DOHH2 (cell line): ENCODE results near the gene PLEKHA3.
A peak's percentile ranks its signal among the peaks of the same experiment; 100 is the strongest.

ENCODE experiments used
- H3F3A ChIP-seq: fragments of 200-600 bp; sonication (generic), shearing (Covaris generic); 2 replicates; pipeline ENCODE4 v1.6.0; 2016; ENCODE audit warnings: antibody characterized with exemption, mild to moderate bottlenecking; ENCODE audit not compliant: control insufficient read depth, insufficient read depth
- H3K27ac ChIP-seq: fragments of 200-600 bp; sonication (generic); 2 replicates; pipeline ENCODE4 v1.5.1; 2014; ENCODE audit warnings: low read depth, mild to moderate bottlenecking, low read length, moderate library complexity
- H3K27me3 ChIP-seq: fragments of 200-600 bp; sonication (generic); 2 replicates; pipeline ENCODE4 v1.6.1; 2014; ENCODE audit warnings: mild to moderate bottlenecking, low read length, mixed read lengths; ENCODE audit not compliant: control insufficient read depth
- H3K36me3 ChIP-seq: fragments of 200-600 bp; sonication (generic); 2 replicates; pipeline ENCODE4 v1.6.1; 2014; ENCODE audit warnings: mild to moderate bottlenecking, low read length, moderate library complexity, mixed read lengths; ENCODE audit not compliant: control insufficient read depth
- H3K4me1 ChIP-seq: fragments of 200-600 bp; sonication (generic); 2 replicates; pipeline ENCODE4 v1.6.1; 2014; ENCODE audit warnings: mild to moderate bottlenecking, low read length, mixed read lengths; ENCODE audit not compliant: control insufficient read depth
- H3K4me2 ChIP-seq: fragments of 200-600 bp; sonication (generic); 2 replicates; pipeline ENCODE4 v1.6.0; 2014; ENCODE audit warnings: mild to moderate bottlenecking, low read length, moderate library complexity
- H3K4me3 ChIP-seq: fragments of 200-600 bp; sonication (generic); 2 replicates; pipeline ENCODE4 v1.5.1; 2014; ENCODE audit warnings: mild to moderate bottlenecking, low read length, mixed read lengths
- H3K79me2 ChIP-seq: fragments of 200-600 bp; sonication (generic); 2 replicates; pipeline ENCODE4 v1.6.1; 2014; ENCODE audit warnings: mild to moderate bottlenecking, low read length, mixed read lengths; ENCODE audit not compliant: control insufficient read depth
- H3K9me2 ChIP-seq: fragments of 200-600 bp; sonication (generic); replicated peaks from 2 replicates; pipeline ENCODE4 v1.6.1; 2014; ENCODE audit warnings: mild to moderate bottlenecking, low read length, mixed read lengths; ENCODE audit not compliant: control insufficient read depth
- H3K9me3 ChIP-seq: fragments of 200-600 bp; sonication (generic); 2 replicates; pipeline ENCODE4 v1.6.1; 2014; ENCODE audit warnings: antibody characterized with exemption, low read length, mixed read lengths; ENCODE audit not compliant: control insufficient read depth, insufficient read depth
- H4K20me1 ChIP-seq: fragments of 200-600 bp; sonication (generic); 2 replicates; pipeline ENCODE4 v1.6.0; 2014; ENCODE audit warnings: low read depth, mild to moderate bottlenecking, antibody characterized with exemption, low read length, moderate library complexity; ENCODE audit not compliant: control insufficient read depth, insufficient read depth
- CTCF ChIP-seq: fragments of 200-600 bp; sonication (generic); IDR thresholded peaks from one replicate; pipeline ENCODE4 v1.5.1; 2014; ENCODE audit warnings: antibody characterized with exemption, mild to moderate bottlenecking, low read depth, low read length; ENCODE audit not compliant: poor library complexity, severe bottlenecking
- EZH2phosphoT487 ChIP-seq: fragments of 200-600 bp; sonication (generic); IDR thresholded peaks from 2 replicates; pipeline ENCODE4 v1.6.1; 2017; ENCODE audit warnings: borderline replicate concordance, mild to moderate bottlenecking, antibody characterized with exemption, low read length, moderate library complexity, mixed read lengths

Gene PLEKHA3

GRCh38 chr2:178448968-178449661, 31.1 kb upstream of the PLEKHA3 start:
- Histone ChIP-seq H3K4me2 (peak overlapping the region; percentile 79), H3K79me2 (peaks cover 34% of the 10 kb centered on the region)

GRCh38 chr2:178449700-178450523, 30.3 kb upstream of the PLEKHA3 start:
- Histone ChIP-seq H3K4me2 (peak overlapping the region; percentile 79), H3K27ac (peak overlapping the region; percentile 79), H3K79me2 (peaks cover 34% of the 10 kb centered on the region), H3K4me3 (peak overlapping the region; percentile 93), H4K20me1 (peaks cover 6% of the 10 kb centered on the region; the same call in 1 of the 2 replicates), H3K4me1 (peaks cover 29% of the 10 kb centered on the region), H3K9me3 (no peaks in the 10 kb centered on the region), H3K36me3 (peaks cover 47% of the 10 kb centered on the region), H3K9me2 (no peaks in the 10 kb centered on the region), H3K27me3 (no peaks in the 10 kb centered on the region), H3F3A (0 out of 2 replicates have a peak, but pooled peaks cover 4% of the 10 kb centered on the region)
- TF ChIP-seq CTCF (no peak), EZH2phosphoT487 (no peak)

More at GRCh38 chr2:178448968-178449661, 31.1 kb upstream of the PLEKHA3 start:
- Histone ChIP-seq H3F3A (0 out of 2 replicates have a peak, but pooled peaks cover 4% of the 10 kb centered on the region), H3K9me3 (no peaks in the 10 kb centered on the region), H3K9me2 (no peaks in the 10 kb centered on the region), H3K4me1 (peaks cover 29% of the 10 kb centered on the region), H3K27ac (no peak overlapping the region), H3K4me3 (peak overlapping the region; percentile 93), H4K20me1 (peaks cover 6% of the 10 kb centered on the region; the same call in 1 of the 2 replicates), H3K27me3 (no peaks in the 10 kb centered on the region), H3K36me3 (peaks cover 54% of the 10 kb centered on the region)
- no peak for TF ChIP-seq EZH2phosphoT487
- TF ChIP-seq CTCF = no peak

- peaks cover 42% of the 10 kb centered on the region for H3K36me3 ChIP-seq
- peak overlapping the region; percentile 79 for H3K27ac ChIP-seq
- peak overlapping the region; percentile 93 for H3K4me3 ChIP-seq
These were observed 29.8 kb upstream of the PLEKHA3 start for GRCh38 chr2:178450524-178450773.

More at GRCh38 chr2:178450524-178450773, 29.8 kb upstream of the PLEKHA3 start:
- TF ChIP-seq CTCF (no peak), EZH2phosphoT487 (no peak)
- Histone ChIP-seq H3K9me3 (no peaks in the 10 kb centered on the region), H3K79me2 (peaks cover 34% of the 10 kb centered on the region), H3K27me3 (no peaks in the 10 kb centered on the region), H3K4me1 (peaks cover 29% of the 10 kb centered on the region), H4K20me1 (peaks cover 6% of the 10 kb centered on the region; the same call in 1 of the 2 replicates), H3K4me2 (peak overlapping the region; percentile 79), H3F3A (0 out of 2 replicates have a peak, but pooled peaks cover 4% of the 10 kb centered on the region), H3K9me2 (no peaks in the 10 kb centered on the region)
